GM12878 (cell line): ENCODE measurements around the gene UGT1A7. TPM values are rescaled to one million over a fixed set of nuclear protein-coding genes. Genes with fewer than 3 reads are reported as not detected.

Experiments
- ATAC-seq: fragments of 200-7000 bp; cut with Tn5 transposase; 3 replicates; pipeline ENCODE4 v1.9.1; 2020; ENCODE audit warnings: mild to moderate bottlenecking, moderate library complexity
- BruUV-seq: library from RNA; stranded (reverse); fragments of 400-500 nt; replicated peaks from 2 replicates; lab custom pipeline; 2021; lab: Mats Ljungman, UMichigan
- CTCF ChIA-PET: fragments of 300-600 bp; sonication (Branson Sonifier 250); formaldehyde crosslinking; extraction: SDS; loops from one replicate; lab custom pipeline; 2021; ENCODE audit warnings: inconsistent platforms; lab: Yijun Ruan, JAX
- POLR2A ChIA-PET: fragments of 350-600 bp; formaldehyde crosslinking; extraction: SDS; loops from one replicate; lab custom pipeline; 2021; ENCODE audit warnings: inconsistent platforms; lab: Charles Lee
- RAD21 ChIA-PET: fragments of 300-600 bp; sonication (Branson Sonifier 250); formaldehyde crosslinking; loops from one replicate; lab custom pipeline; 2023; ENCODE audit warnings: antibody characterized with exemption; ENCODE audit not compliant: unreplicated experiment; lab: Charles Lee
- SMC1A ChIA-PET: fragments of 300-600 bp; sonication (Branson Sonifier 250); formaldehyde crosslinking; loops from one replicate; lab custom pipeline; 2023; ENCODE audit not compliant: unreplicated experiment, uncharacterized antibody; lab: Charles Lee
- DNase-seq: peaks from one replicate; pipeline ENCODE4 v3.0.0-alpha.2; 2011; ENCODE audit warnings: low read depth, low spot score
- FAIRE-seq: peaks from 3 replicates; lab custom pipeline; 2011; peaks lifted over from hg19 to GRCh38; lab: Jason Lieb, UNC
- H2AFZ ChIP-seq: 2 replicates; pipeline ENCODE4 v1.6.0; 2011; ENCODE audit warnings: low read depth, low read length, control low read depth; ENCODE audit not compliant: control insufficient read depth
- H3K27ac ChIP-seq: 2 replicates; pipeline ENCODE4 v1.5.1; 2011; ENCODE audit warnings: control low read depth; ENCODE audit not compliant: control insufficient read depth, insufficient read depth
- H3K27me3 ChIP-seq, 2 experiments: replicated peaks in 1 of 2; 2 replicates each; pipeline versions ENCODE4 v1.6.0 to v1.6.1; 2011; ENCODE audit warnings: low read length in 1 of 2; ENCODE audit not compliant: control insufficient read depth in 2 of 2, insufficient read depth in 2 of 2
- H3K36me3 ChIP-seq, 2 experiments: 2 replicates each; pipeline ENCODE4 v1.5.1; 2011; ENCODE audit warnings: low read length in 1 of 2; ENCODE audit not compliant: control insufficient read depth in 2 of 2, insufficient read depth in 2 of 2
- H3K4me1 ChIP-seq: 2 replicates; pipeline ENCODE4 v1.6.1; 2011; ENCODE audit warnings: mild to moderate bottlenecking, low read length, moderate library complexity, mixed read lengths; ENCODE audit not compliant: control insufficient read depth, insufficient read depth
- H3K4me2 ChIP-seq: 2 replicates; pipeline ENCODE4 v1.6.0; 2011; ENCODE audit warnings: control low read depth; ENCODE audit not compliant: control insufficient read depth, insufficient read depth
- H3K4me3 ChIP-seq: fragments of 200-600 bp; sonication (generic); 2 replicates; pipeline ENCODE4 v1.5.1; 2016
- H3K79me2 ChIP-seq: 2 replicates; pipeline ENCODE4 v1.6.0; 2011; ENCODE audit warnings: low read length; ENCODE audit not compliant: control insufficient read depth, insufficient read depth
- H3K9ac ChIP-seq: 2 replicates; pipeline ENCODE4 v1.8.0; 2011; ENCODE audit warnings: low read length, control low read depth, mixed read lengths; ENCODE audit not compliant: control insufficient read depth, insufficient read depth
- H3K9me3 ChIP-seq: replicated peaks from 3 replicates; pipeline ENCODE4 v1.5.1; 2011; ENCODE audit warnings: mild to moderate bottlenecking, low read length; ENCODE audit not compliant: control insufficient read depth, insufficient read depth
- H4K20me1 ChIP-seq: 2 replicates; pipeline ENCODE4 v1.6.0; 2011; ENCODE audit not compliant: control insufficient read depth, insufficient read depth
- DPF2 ChIP-seq: fragments of 450-650 bp; IDR thresholded peaks from 2 replicates; pipeline ENCODE4 v1.6.1; 2017; ENCODE audit warnings: mild to moderate bottlenecking
- KDM1A ChIP-seq: fragments of 200-600 bp; sonication (generic); IDR thresholded peaks from 2 replicates; pipeline ENCODE4 v1.6.1; 2016; ENCODE audit warnings: borderline replicate concordance
- NFIC ChIP-seq: IDR thresholded peaks from 2 replicates; pipeline ENCODE4 v1.6.1; 2012; ENCODE audit warnings: low read depth, mild to moderate bottlenecking, inconsistent platforms, low read length, moderate library complexity
- RAD51 ChIP-seq: fragments of 450-650 bp; IDR thresholded peaks from 2 replicates; pipeline ENCODE4 v1.6.1; 2016; ENCODE audit warnings: moderate library complexity, mild to moderate bottlenecking, inconsistent platforms
- RELA ChIP-seq: fragments of 450-650 bp; IDR thresholded peaks from 2 replicates; pipeline ENCODE4 v1.8.0; 2014; ENCODE audit warnings: borderline replicate concordance; ENCODE audit not compliant: partially characterized antibody
- RUNX3 ChIP-seq: IDR thresholded peaks from 2 replicates; pipeline ENCODE4 v1.6.1; 2012; ENCODE audit warnings: low read length, inconsistent platforms
- SPI1 ChIP-seq: IDR thresholded peaks from 2 replicates; pipeline ENCODE4 v1.6.1; 2011; ENCODE audit warnings: low read depth, mild to moderate bottlenecking, low read length, moderate library complexity, borderline replicate concordance; ENCODE audit not compliant: insufficient read depth
- SRF ChIP-seq, 2 experiments: IDR thresholded peaks; 2 replicates each; pipeline ENCODE4 v1.6.1; 2011; ENCODE audit warnings: low read depth in 2 of 2, low read length in 2 of 2, mild to moderate bottlenecking in 1 of 2, moderate library complexity in 1 of 2
- YBX1 ChIP-seq: fragments of 450-650 bp; IDR thresholded peaks from 2 replicates; pipeline ENCODE4 v1.6.1; 2016; ENCODE audit warnings: antibody characterized with exemption
- ZNF274 ChIP-seq: IDR thresholded peaks from one replicate; pipeline ENCODE4 v1.8.0; 2011; ENCODE audit not compliant: insufficient read length, insufficient read depth
- WGBS: methylation state at CpG from one replicate; pipeline ENCODE4 v1.1.6; 2016; ENCODE audit warnings: low lambda C conversion rate; ENCODE audit not compliant: insufficient replicate concordance, insufficient coverage; ENCODE audit errors: missing lambda C conversion rate; 5-methylcytosine and 5-hydroxymethylcytosine counted together
- in situ Hi-C: fragments of 300-500 bp; cut with MboI; formaldehyde crosslinking; loops from 9 replicates; pipeline ENCODE4 v1.14.3; 2018; ENCODE audit warnings: mixed read lengths
- intact Hi-C: fragments of 100-400 bp; cut with micrococcal nuclease; formaldehyde crosslinking; loops from one replicate; pipeline ENCODE4 v1.14.2; 2022; ENCODE audit not compliant: unreplicated experiment
- polyA plus RNA-seq, 11 experiments: library from polyadenylated mRNA; depleted of rRNA in 4 of 11; unstranded in 6 of 11; stranded (reverse) in 5 of 11; fragments of >200 nt; fragmentation: Nextera tagmentation in 4 of 11; fragmentation: Illumina TruSeq in 1 of 11; extraction: Ambion mirVana in 4 of 11; extraction: Trizol in 1 of 11; gene quantifications; 1 replicate in 1 of 11; 2 replicates in 10 of 11; pipeline versions ENCODE4 v1.2.1 to v1.2.3, GENCODE V29; 2011 to 2016; ENCODE audit warnings: inconsistent platforms in 2 of 11, missing spikeins in 2 of 11, low read depth in 1 of 11
- total RNA-seq, 4 experiments: library from RNA; depleted of rRNA in 3 of 4; stranded (reverse); fragments of >200 nt in 3 of 4; fragmentation: Illumina TruSeq in 1 of 4; extraction: Trizol in 1 of 4; gene quantifications; 2 replicates each; pipeline versions ENCODE4 v1.2.1 to v1.2.3, GENCODE V29; 2013 to 2021
- TF ChIP-seq, protein P1 (sequence below): fragments of 450-650 bp; conservative IDR thresholded peaks from 2 replicates; pipeline ENCODE4 v1.6.1; 2017; ENCODE audit warnings: mild to moderate bottlenecking, moderate library complexity
- TF ChIP-seq, protein P2 (sequence below): fragments of 450-650 bp; IDR thresholded peaks from 2 replicates; pipeline ENCODE4 v1.6.1; 2016; ENCODE audit warnings: mild to moderate bottlenecking
- TF ChIP-seq, protein P3 (sequence below): IDR thresholded peaks from 2 replicates; pipeline ENCODE4 v1.6.1; 2011; ENCODE audit warnings: mild to moderate bottlenecking, low read depth, low read length, moderate library complexity; ENCODE audit not compliant: insufficient replicate concordance
- TF ChIP-seq, protein P4 (sequence below): fragments of 450-650 bp; IDR thresholded peaks from 2 replicates; pipeline ENCODE4 v1.6.1; 2017; ENCODE audit warnings: low read depth, mild to moderate bottlenecking, moderate library complexity

Gene UGT1A7
- total and polyA plus RNA-seq, 10 of the 15 experiments (the other 5 are each of a cell fraction or from before 2014, with no cell fraction given): not detected

DNA sequence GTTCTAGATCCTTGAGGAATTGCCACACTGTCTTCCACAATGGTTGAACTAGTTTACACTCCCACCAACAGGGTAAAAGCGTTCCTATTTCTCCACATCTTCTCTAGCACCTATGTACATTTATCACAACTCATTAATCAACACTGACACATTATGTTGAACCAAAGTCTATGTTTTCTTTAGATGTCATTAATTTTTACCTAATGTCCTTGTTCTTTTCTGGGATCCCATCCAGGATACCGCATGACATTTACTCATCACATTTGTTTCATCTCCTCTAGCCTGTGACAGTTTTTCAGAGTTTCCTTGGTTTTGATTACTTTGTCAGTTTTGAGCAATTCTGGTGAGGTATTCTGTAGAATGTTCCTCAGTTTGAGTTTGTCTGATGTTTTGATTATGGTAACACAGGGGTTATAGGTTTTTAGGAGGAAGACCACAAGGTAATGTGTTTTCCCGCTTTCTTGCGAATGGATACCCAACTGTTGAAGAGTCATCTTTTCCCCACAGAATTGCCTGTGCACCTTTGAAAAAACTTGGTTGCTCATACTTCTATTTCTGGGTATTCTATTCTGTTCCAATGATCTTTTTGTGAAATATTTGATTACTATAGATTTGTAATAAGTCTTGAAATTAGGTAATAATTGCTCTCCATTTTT, 13.0 kb upstream of the UGT1A7 start:
- Histone ChIP-seq H3K36me3 (no peaks in the 10 kb centered on the region), H3K79me2 (no peaks in the 10 kb centered on the region), H2AFZ (no peak overlapping the region), H3K4me2 (no peak overlapping the region), H3K4me3 (no peak overlapping the region), H3K9ac (no peak overlapping the region), H4K20me1 (no peaks in the 10 kb centered on the region), H3K4me1 (no peaks in the 10 kb centered on the region), H3K27ac (no peak overlapping the region), H3K27me3 (no peaks in the 10 kb centered on the region; a peak in 1 of 4 replicates), H3K9me3 (no peaks in the 10 kb centered on the region)
- FAIRE-seq: no peak
- intact Hi-C loops (no loop called here), in situ Hi-C loops (no loop called here)
- BruUV-seq: no TSS peak
- SMC1A ChIA-PET: no interaction called here
- CTCF ChIA-PET: no interaction called here
- POLR2A ChIA-PET: no interaction called here
- TF ChIP-seq ZNF274 (no peak), RELA (no peak), RUNX3 (no peak), KDM1A (no peak), NFIC (no peak), SRF (IDR thresholded peaks at IDR 0.05; ENCODE audit: low read depth in 2 of 2, low read length in 2 of 2) (no peak), RAD51 (no peak), YBX1 (no peak), DPF2 (no peak), SPI1 (no peak)
- TF ChIP-seq, protein P1, sequence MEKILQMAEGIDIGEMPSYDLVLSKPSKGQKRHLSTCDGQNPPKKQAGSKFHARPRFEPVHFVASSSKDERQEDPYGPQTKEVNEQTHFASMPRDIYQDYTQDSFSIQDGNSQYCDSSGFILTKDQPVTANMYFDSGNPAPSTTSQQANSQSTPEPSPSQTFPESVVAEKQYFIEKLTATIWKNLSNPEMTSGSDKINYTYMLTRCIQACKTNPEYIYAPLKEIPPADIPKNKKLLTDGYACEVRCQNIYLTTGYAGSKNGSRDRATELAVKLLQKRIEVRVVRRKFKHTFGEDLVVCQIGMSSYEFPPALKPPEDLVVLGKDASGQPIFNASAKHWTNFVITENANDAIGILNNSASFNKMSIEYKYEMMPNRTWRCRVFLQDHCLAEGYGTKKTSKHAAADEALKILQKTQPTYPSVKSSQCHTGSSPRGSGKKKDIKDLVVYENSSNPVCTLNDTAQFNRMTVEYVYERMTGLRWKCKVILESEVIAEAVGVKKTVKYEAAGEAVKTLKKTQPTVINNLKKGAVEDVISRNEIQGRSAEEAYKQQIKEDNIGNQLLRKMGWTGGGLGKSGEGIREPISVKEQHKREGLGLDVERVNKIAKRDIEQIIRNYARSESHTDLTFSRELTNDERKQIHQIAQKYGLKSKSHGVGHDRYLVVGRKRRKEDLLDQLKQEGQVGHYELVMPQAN: no peak
- TF ChIP-seq, protein P2, sequence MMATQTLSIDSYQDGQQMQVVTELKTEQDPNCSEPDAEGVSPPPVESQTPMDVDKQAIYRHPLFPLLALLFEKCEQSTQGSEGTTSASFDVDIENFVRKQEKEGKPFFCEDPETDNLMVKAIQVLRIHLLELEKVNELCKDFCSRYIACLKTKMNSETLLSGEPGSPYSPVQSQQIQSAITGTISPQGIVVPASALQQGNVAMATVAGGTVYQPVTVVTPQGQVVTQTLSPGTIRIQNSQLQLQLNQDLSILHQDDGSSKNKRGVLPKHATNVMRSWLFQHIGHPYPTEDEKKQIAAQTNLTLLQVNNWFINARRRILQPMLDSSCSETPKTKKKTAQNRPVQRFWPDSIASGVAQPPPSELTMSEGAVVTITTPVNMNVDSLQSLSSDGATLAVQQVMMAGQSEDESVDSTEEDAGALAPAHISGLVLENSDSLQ: no peak
- TF ChIP-seq, protein P3, sequence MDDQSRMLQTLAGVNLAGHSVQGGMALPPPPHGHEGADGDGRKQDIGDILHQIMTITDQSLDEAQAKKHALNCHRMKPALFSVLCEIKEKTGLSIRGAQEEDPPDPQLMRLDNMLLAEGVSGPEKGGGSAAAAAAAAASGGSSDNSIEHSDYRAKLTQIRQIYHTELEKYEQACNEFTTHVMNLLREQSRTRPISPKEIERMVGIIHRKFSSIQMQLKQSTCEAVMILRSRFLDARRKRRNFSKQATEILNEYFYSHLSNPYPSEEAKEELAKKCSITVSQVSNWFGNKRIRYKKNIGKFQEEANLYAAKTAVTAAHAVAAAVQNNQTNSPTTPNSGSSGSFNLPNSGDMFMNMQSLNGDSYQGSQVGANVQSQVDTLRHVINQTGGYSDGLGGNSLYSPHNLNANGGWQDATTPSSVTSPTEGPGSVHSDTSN: no peak
- TF ChIP-seq, protein P4, sequence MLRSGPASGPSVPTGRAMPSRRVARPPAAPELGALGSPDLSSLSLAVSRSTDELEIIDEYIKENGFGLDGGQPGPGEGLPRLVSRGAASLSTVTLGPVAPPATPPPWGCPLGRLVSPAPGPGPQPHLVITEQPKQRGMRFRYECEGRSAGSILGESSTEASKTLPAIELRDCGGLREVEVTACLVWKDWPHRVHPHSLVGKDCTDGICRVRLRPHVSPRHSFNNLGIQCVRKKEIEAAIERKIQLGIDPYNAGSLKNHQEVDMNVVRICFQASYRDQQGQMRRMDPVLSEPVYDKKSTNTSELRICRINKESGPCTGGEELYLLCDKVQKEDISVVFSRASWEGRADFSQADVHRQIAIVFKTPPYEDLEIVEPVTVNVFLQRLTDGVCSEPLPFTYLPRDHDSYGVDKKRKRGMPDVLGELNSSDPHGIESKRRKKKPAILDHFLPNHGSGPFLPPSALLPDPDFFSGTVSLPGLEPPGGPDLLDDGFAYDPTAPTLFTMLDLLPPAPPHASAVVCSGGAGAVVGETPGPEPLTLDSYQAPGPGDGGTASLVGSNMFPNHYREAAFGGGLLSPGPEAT: no peak
- no peak for ATAC-seq
- RAD21 ChIA-PET: no interaction called here
- DNase-seq: no peak
- WGBS: 83% methylated on average over 4 of the region's 4 CpGs
